AG04449 (cell line): ENCODE measurements around the gene LPP.

Experiments used
- CTCF ChIA-PET: fragments of 350-600 bp; formaldehyde crosslinking; extraction: SDS; loops from one replicate; lab custom pipeline; 2021; ENCODE audit warnings: antibody characterized with exemption; lab: Yijun Ruan, JAX
- POLR2A ChIA-PET: fragments of 400-600, 350-600 bp; formaldehyde crosslinking; extraction: SDS; loops from one replicate; lab custom pipeline; 2020; ENCODE audit warnings: antibody characterized with exemption, inconsistent platforms; lab: Yijun Ruan, JAX
- DNase-seq: peaks from one replicate; pipeline ENCODE4 v3.0.0-alpha.2; 2010; ENCODE audit warnings: low read depth, low spot score
- H3K4me3 ChIP-seq: 2 replicates; pipeline ENCODE4 v1.5.1; 2011; ENCODE audit warnings: low read depth, mild to moderate bottlenecking, control low read depth, low read length
- TF ChIP-seq, protein P1 (sequence below): IDR thresholded peaks from one replicate; pipeline ENCODE4 v1.5.1; 2011; ENCODE audit warnings: mild to moderate bottlenecking, moderate library complexity, low read length, control low read depth, inconsistent platforms; ENCODE audit not compliant: insufficient read depth; ENCODE audit errors: missing control alignments

Gene LPP

DNA sequence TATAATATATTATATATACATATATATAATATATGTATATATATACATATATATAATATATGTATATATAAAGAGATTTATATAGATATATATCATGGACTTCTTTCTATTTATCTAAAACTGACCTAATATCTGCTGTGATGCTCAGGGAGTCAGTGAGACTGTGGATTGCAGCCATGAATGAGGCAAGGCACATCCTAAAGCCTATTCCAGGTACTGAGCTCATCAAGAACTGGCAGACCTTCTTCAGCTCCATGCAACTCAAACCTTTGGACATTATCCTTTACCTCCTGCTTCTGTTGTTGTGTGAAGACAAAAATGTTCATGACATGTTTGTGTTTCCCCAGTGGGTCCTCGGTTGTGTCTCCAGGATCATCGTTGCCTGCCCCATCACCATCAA is 7.7 kb upstream of the LPP start:
- POLR2A ChIA-PET, result no interaction called here
- TF ChIP-seq, protein P1, sequence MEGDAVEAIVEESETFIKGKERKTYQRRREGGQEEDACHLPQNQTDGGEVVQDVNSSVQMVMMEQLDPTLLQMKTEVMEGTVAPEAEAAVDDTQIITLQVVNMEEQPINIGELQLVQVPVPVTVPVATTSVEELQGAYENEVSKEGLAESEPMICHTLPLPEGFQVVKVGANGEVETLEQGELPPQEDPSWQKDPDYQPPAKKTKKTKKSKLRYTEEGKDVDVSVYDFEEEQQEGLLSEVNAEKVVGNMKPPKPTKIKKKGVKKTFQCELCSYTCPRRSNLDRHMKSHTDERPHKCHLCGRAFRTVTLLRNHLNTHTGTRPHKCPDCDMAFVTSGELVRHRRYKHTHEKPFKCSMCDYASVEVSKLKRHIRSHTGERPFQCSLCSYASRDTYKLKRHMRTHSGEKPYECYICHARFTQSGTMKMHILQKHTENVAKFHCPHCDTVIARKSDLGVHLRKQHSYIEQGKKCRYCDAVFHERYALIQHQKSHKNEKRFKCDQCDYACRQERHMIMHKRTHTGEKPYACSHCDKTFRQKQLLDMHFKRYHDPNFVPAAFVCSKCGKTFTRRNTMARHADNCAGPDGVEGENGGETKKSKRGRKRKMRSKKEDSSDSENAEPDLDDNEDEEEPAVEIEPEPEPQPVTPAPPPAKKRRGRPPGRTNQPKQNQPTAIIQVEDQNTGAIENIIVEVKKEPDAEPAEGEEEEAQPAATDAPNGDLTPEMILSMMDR, result no peak
- no peak for DNase-seq
- CTCF ChIA-PET, result no interaction called here
- H3K4me3 ChIP-seq, result no peak overlapping the region

GRCh38 chr3:188147782-188148181 is 6.2 kb upstream of the LPP start:
- no peak overlapping the region for H3K4me3 ChIP-seq
- TF ChIP-seq, protein P1, result no peak
- CTCF ChIA-PET, result no interaction called here
- DNase-seq, result no peak
- POLR2A ChIA-PET, result no interaction called here

DNA sequence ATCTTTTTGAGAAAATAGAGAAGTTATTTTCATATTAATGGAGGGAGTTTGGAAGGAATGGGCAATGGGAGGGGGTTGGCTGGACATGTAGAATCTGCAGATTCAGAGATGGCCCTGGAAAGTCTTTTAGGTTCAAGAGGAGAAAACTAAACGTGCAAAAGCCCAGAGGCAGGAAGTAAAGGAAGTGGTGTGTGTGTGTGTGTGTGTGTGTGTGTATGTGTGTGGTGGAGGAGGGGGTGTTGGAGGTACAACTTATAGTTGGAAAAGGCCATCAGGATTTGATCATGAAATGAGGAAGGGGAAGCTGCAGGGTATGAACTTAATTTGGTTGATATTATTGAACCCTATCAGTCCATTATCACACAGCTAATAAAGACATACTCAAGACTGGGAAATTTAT is 5.6 kb upstream of the LPP start:
- TF ChIP-seq, protein P1, result no peak
- DNase-seq, result no peak
- POLR2A ChIA-PET, result no interaction called here
- H3K4me3 ChIP-seq, result no peak overlapping the region
- CTCF ChIA-PET, result no interaction called here

- TF ChIP-seq, protein P1, result no peak
- no peak for DNase-seq
- ChIA-PET CTCF (interaction anchor here (1.2 kb wide), 1 partner anchor 805 kb away, joined by 4 read pairs; no protein-coding TSS in a partner anchor), POLR2A (no interaction called here)
- H3K4me3 ChIP-seq, result no peak overlapping the region
Measured at GRCh38 chr3:188149587-188149986, 4.4 kb upstream of the LPP start.

GRCh38 chr3:188150982-188151381 is 3.0 kb upstream of the LPP start:
- CTCF ChIA-PET, result interaction anchor here (0.9 to 1.2 kb wide), 3 partner anchors 10 to 804 kb away, joined by 3 to 4 read pairs (median 3); no protein-coding TSS in a partner anchor
- no peak for DNase-seq
- POLR2A ChIA-PET, result interaction anchor here (0.6 kb wide), 1 partner anchor 131 kb away, joined by 3 read pairs; no protein-coding TSS in a partner anchor
- H3K4me3 ChIP-seq, result no peak overlapping the region
- TF ChIP-seq, protein P1, result no peak

- TF ChIP-seq, protein P1, result no peak
- DNase-seq, result no peak
- POLR2A ChIA-PET, result interaction anchor here (0.8 kb wide), 1 partner anchor 314 kb away, joined by 3 read pairs; no protein-coding TSS in a partner anchor
- CTCF ChIA-PET, result no interaction called here
- H3K4me3 ChIP-seq, result no peak overlapping the region
Measured at GRCh38 chr3:188151438-188151837, 2.5 kb upstream of the LPP start.
